Activated T-cell treated with anti-CD3 and anti-CD28 coated beads, Interleukin-2, amount 50 U/mL, for 24 hours (primary cell): ENCODE results near the gene ZNF397.

Experiments used
- DNase-seq: peaks from one replicate; pipeline ENCODE4 v3.0.0-alpha.2; 2020
- H3K27ac Mint-ChIP-seq: 2 replicates; pipeline ENCODE4 v1.8.0; 2020; ENCODE audit warnings: mild to moderate bottlenecking, mixed read lengths
- H3K27me3 Mint-ChIP-seq: 2 replicates; pipeline ENCODE4 v1.8.0; 2020; ENCODE audit warnings: mixed read lengths
- H3K36me3 Mint-ChIP-seq: 2 replicates; pipeline ENCODE4 v1.8.0; 2020; ENCODE audit warnings: low read depth, mixed read lengths
- H3K4me1 Mint-ChIP-seq: 2 replicates; pipeline ENCODE4 v1.8.0; 2020; ENCODE audit warnings: low read depth, mixed read lengths
- H3K4me3 Mint-ChIP-seq: 2 replicates; pipeline ENCODE4 v1.8.0; 2020; ENCODE audit warnings: mild to moderate bottlenecking, moderate library complexity, mixed read lengths
- H3K9me3 Mint-ChIP-seq: 2 replicates; pipeline ENCODE4 v1.8.0; 2020; ENCODE audit warnings: mixed read lengths

Gene ZNF397

GRCh38 chr18:35231052-35231451 lies 9.8 kb upstream of the ZNF397 start:
- peak overlapping the region; percentile 60 for H3K4me3 Mint-ChIP-seq
- no peaks in the 10 kb centered on the region for H3K27me3 Mint-ChIP-seq
- H3K27ac Mint-ChIP-seq: no peak overlapping the region
- peaks cover 3% of the 10 kb centered on the region for H3K4me1 Mint-ChIP-seq
- peak; percentile 79 for DNase-seq
- no peaks in the 10 kb centered on the region for H3K36me3 Mint-ChIP-seq
- H3K9me3 Mint-ChIP-seq: no peaks in the 10 kb centered on the region

- H3K27me3 Mint-ChIP-seq: no peaks in the 10 kb centered on the region
- H3K36me3 Mint-ChIP-seq: peaks cover 13% of the 10 kb centered on the region
- H3K4me1 Mint-ChIP-seq: peaks cover 9% of the 10 kb centered on the region
- H3K4me3 Mint-ChIP-seq: no peak overlapping the region
- H3K27ac Mint-ChIP-seq: no peak overlapping the region
- DNase-seq: no peak
- H3K9me3 Mint-ChIP-seq: no peaks in the 10 kb centered on the region
Observed at GRCh38 chr18:35236571-35237363, 4.1 kb upstream of the ZNF397 start.

- DNase-seq: no peak
- Mint-ChIP-seq H3K27me3 (no peaks in the 10 kb centered on the region), H3K4me3 (no peak overlapping the region), H3K9me3 (peaks cover 7% of the 10 kb centered on the region), H3K27ac (no peak overlapping the region), H3K4me1 (peaks cover 29% of the 10 kb centered on the region), H3K36me3 (peaks cover 37% of the 10 kb centered on the region)
Observed at GRCh38 chr18:35239314-35239713, 1.5 kb upstream of the ZNF397 start.

GRCh38 chr18:35241448-35241804 lies 592 bp downstream of the ZNF397 start:
- H3K27me3 Mint-ChIP-seq: no peaks in the 10 kb centered on the region
- peaks cover 40% of the 10 kb centered on the region for H3K4me1 Mint-ChIP-seq
- peak overlapping the region; percentile 93 for H3K4me3 Mint-ChIP-seq
- H3K9me3 Mint-ChIP-seq: peaks cover 26% of the 10 kb centered on the region
- peak overlapping the region; percentile 99 for H3K27ac Mint-ChIP-seq
- DNase-seq: no peak
- peaks cover 58% of the 10 kb centered on the region for H3K36me3 Mint-ChIP-seq

GRCh38 chr18:35242426-35242825 lies 1.6 kb downstream of the ZNF397 start:
- Mint-ChIP-seq H3K36me3 (peaks cover 68% of the 10 kb centered on the region), H3K27me3 (no peaks in the 10 kb centered on the region), H3K4me3 (peak overlapping the region; percentile 93), H3K27ac (no peak overlapping the region), H3K9me3 (peaks cover 31% of the 10 kb centered on the region), H3K4me1 (peaks cover 40% of the 10 kb centered on the region)
- no peak for DNase-seq

- no peak overlapping the region for H3K27ac Mint-ChIP-seq
- H3K9me3 Mint-ChIP-seq: peaks cover 35% of the 10 kb centered on the region
- H3K27me3 Mint-ChIP-seq: no peaks in the 10 kb centered on the region
- DNase-seq: no peak
- H3K4me3 Mint-ChIP-seq: no peak overlapping the region
- H3K4me1 Mint-ChIP-seq: peaks cover 36% of the 10 kb centered on the region
- H3K36me3 Mint-ChIP-seq: peaks cover 88% of the 10 kb centered on the region
Observed at GRCh38 chr18:35244671-35245070, 3.8 kb downstream of the ZNF397 start.

GRCh38 chr18:35245719-35246317 lies 5.0 kb downstream of the ZNF397 start:
- Mint-ChIP-seq H3K4me1 (peaks cover 32% of the 10 kb centered on the region), H3K27ac (no peak overlapping the region), H3K4me3 (no peak overlapping the region), H3K36me3 (peaks cover 95% of the 10 kb centered on the region), H3K9me3 (peaks cover 40% of the 10 kb centered on the region), H3K27me3 (no peaks in the 10 kb centered on the region)
- no peak for DNase-seq

- Mint-ChIP-seq H3K36me3 (peaks cover 96% of the 10 kb centered on the region), H3K9me3 (peaks cover 41% of the 10 kb centered on the region), H3K27me3 (no peaks in the 10 kb centered on the region), H3K4me3 (no peak overlapping the region), H3K4me1 (peaks cover 32% of the 10 kb centered on the region), H3K27ac (no peak overlapping the region)
- DNase-seq: no peak
Observed at GRCh38 chr18:35246831-35247230, 6.0 kb downstream of the ZNF397 start.

GRCh38 chr18:35247412-35248249 lies 6.8 kb downstream of the ZNF397 start:
- Mint-ChIP-seq H3K27ac (no peak overlapping the region), H3K27me3 (no peaks in the 10 kb centered on the region), H3K9me3 (peaks cover 44% of the 10 kb centered on the region), H3K4me3 (no peak overlapping the region), H3K36me3 (peaks cover 97% of the 10 kb centered on the region), H3K4me1 (peaks cover 25% of the 10 kb centered on the region)
- DNase-seq: no peak

GRCh38 chr18:35248429-35248828 lies 7.6 kb downstream of the ZNF397 start:
- Mint-ChIP-seq H3K4me1 (peaks cover 20% of the 10 kb centered on the region), H3K9me3 (peaks cover 52% of the 10 kb centered on the region), H3K27ac (no peak overlapping the region), H3K36me3 (peaks cover 97% of the 10 kb centered on the region), H3K27me3 (no peaks in the 10 kb centered on the region), H3K4me3 (no peak overlapping the region)
- DNase-seq: no peak

- Mint-ChIP-seq H3K4me1 (no peaks in the 10 kb centered on the region), H3K27me3 (no peaks in the 10 kb centered on the region), H3K36me3 (peaks cover 91% of the 10 kb centered on the region), H3K4me3 (no peak overlapping the region), H3K27ac (no peak overlapping the region), H3K9me3 (peaks cover 34% of the 10 kb centered on the region)
- no peak for DNase-seq
Observed at GRCh38 chr18:35252466-35252865, 11.6 kb downstream of the ZNF397 start.

- no peak overlapping the region for H3K4me3 Mint-ChIP-seq
- H3K4me1 Mint-ChIP-seq: no peaks in the 10 kb centered on the region
- H3K9me3 Mint-ChIP-seq: peaks cover 30% of the 10 kb centered on the region
- H3K27ac Mint-ChIP-seq: no peak overlapping the region
- DNase-seq: no peak
- no peaks in the 10 kb centered on the region for H3K27me3 Mint-ChIP-seq
- peaks cover 89% of the 10 kb centered on the region for H3K36me3 Mint-ChIP-seq
Observed at GRCh38 chr18:35253655-35254287, 12.9 kb downstream of the ZNF397 start.

- Mint-ChIP-seq H3K27ac (no peak overlapping the region), H3K4me3 (no peak overlapping the region), H3K9me3 (peaks cover 24% of the 10 kb centered on the region), H3K4me1 (no peaks in the 10 kb centered on the region), H3K36me3 (peaks cover 87% of the 10 kb centered on the region), H3K27me3 (no peaks in the 10 kb centered on the region)
- no peak for DNase-seq
Observed at GRCh38 chr18:35256947-35257346, 16.1 kb downstream of the ZNF397 start.

- H3K9me3 Mint-ChIP-seq: peaks cover 23% of the 10 kb centered on the region
- no peaks in the 10 kb centered on the region for H3K27me3 Mint-ChIP-seq
- DNase-seq: no peak
- H3K4me3 Mint-ChIP-seq: no peak overlapping the region
- H3K36me3 Mint-ChIP-seq: peaks cover 59% of the 10 kb centered on the region
- peaks cover 23% of the 10 kb centered on the region for H3K4me1 Mint-ChIP-seq
- no peak overlapping the region for H3K27ac Mint-ChIP-seq
Observed at GRCh38 chr18:35264409-35264808, 23.6 kb downstream of the ZNF397 start.
